Renal cortex interstitium (tissue), 11 donors: Measurements from ENCODE around the gene RCBTB2. TPM values are rescaled to one million over a fixed set of nuclear protein-coding genes. Genes with fewer than 3 reads are reported as not detected.

Experiments
- DNase-seq, 11 donors: peaks; one replicate each; pipeline ENCODE4 v3.0.0-alpha.2; 2013; ENCODE audit warnings: low read depth in 9 of 11, low spot score in 4 of 11; ENCODE audit errors: extremely low read depth in 1 of 11
- polyA plus RNA-seq, 3 donors: library from polyadenylated mRNA; unstranded; fragments of 120-200 nt; gene quantifications; one replicate each; pipeline ENCODE4 v1.2.1, GENCODE V29; 2013; ENCODE audit not compliant: insufficient read length in 3 of 3

The RCBTB2 gene
- polyA plus RNA-seq, 3 donors: 52.9 to 58.5 (median 58.1) TPM

DNA sequence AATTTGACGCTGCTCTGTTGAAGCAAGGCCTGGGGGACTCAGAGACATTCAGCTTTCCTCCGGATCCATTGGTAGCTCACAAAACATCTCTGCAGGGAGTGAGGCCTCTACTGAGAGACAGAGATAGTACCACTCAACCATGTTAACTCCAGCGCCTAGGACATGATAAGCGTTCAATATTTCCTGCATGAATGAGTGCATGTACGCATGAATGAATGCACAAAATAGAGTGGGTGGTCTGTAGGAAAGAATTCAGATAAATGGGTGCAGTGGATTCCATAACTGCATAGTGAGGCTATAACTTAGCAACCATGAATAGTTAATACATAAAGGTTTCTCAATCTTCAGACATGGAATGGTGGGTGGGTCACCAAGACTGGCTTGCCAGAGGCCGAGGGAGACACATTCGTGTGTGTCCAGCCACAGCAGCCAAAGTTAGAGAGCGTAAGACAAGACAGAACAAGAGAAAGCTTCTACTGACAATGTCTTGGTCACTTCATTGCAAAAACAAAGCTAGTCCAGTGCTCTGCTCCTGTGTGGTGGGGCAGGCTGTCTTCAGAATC lies 36.3 kb upstream of the RCBTB2 start:
- no peak for DNase-seq

DNA sequence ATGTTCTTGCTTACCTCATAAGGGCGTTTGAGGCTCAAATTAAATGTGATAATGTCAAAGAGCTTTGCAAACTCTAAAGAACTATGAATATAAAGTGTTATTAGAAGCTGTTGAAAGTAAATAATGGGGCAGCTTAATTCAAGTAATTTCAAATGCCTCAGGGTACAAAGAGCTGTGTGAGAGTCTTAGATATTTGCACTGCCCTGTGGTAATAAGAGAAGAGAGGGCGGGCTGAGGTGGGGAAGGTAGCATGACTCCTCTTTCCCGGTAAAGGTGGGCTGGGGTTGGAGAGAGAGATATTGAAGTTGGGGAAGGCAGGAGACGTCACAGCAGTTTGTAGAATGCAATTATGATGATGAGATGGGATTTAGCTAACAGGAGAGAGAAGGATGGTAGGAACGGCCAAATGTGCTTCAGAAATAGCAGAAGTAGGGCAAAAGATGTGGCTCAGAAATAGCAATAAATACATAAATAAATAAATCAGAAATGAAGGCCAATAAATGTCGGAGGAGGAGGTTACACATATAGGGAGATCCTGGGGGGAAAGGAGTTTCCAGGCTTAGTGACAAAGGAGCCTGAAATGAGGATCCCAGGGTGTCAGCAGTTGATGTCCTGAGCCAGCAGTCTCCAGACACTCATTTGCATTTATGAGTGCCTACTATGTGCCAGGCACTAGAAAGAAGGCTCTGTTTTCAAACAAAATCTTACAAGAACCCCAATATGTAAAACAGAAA lies 35.7 kb upstream of the RCBTB2 start:
- DNase-seq: no peak

DNA sequence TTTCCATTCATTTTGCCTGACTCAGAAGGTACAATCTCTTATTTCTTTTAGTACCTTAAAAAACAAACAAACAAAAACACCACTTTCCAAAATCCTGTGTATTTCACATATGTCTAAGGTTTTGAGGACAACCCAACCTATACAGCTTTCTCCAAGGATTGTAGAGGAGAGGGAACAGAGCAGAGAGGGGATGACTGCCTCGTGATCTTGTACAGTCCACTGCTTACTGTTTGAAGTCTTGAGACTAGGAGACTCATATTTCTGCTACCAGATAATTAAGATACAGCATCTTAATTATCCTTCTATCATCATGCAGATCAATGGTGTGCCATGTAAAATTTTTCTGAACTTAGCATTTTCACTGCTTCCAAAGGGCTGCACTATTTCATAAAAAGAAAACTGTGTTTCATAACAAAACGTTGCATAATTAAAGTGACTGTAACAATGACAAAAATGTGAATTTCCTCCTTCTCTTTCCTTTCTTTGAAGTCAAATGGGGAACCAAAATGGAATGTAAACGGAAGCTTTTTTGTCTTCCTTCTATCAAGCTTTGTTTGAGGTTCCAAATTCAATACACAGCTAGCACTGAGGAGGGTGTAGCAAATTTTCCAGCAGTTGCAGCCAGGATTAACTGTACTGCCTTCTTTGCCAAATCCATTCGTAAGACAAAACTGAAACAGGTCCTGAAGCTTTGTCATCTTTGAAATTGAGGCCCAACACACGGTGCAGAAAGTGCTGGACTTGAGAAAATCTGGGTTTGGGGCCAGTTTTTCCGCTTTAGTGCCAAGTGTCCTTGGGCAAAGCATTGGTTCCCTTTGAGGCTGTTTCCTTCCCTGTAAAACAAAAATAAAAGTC lies 34.9 kb upstream of the RCBTB2 start:
- DNase-seq: no peak

DNA sequence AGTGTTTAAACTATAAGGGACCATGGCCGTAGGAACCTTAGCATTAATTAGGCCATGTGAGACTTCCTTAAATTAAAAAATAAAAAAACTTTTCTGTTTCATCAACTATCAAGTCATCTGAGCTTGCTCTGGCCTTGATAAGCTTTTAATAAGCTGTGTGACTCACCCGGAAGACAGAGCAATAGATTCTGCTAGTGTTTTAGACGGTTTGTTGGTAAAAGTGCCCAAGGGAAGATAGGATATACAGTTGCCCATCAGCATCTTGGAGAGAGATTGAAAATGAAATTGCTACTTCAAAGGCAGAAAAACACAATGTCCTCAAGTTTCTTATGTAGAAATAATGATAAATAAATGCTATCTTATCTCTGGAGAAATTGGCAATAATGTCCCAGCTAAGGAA lies 31.2 kb upstream of the RCBTB2 start:
- no peak for DNase-seq

DNA sequence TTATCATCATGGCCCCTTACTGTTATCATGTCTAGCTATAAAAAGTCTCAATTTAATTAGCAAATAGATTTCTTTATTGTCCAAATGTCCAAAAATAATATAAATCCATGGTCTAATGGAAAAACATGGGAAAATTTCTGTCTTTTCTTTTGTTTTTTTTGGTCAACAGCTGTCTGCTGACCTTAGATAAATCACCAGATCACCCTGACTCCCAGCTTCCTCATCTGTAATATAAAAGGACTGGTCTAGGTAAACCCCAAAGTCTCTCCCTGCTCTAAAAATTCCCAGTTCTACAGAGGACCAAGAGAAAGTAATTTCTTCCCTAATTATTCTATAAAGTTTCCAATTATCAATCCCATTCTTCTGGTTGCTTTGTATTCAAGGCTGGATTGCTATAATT lies 30.7 kb upstream of the RCBTB2 start:
- DNase-seq: no peak

DNA sequence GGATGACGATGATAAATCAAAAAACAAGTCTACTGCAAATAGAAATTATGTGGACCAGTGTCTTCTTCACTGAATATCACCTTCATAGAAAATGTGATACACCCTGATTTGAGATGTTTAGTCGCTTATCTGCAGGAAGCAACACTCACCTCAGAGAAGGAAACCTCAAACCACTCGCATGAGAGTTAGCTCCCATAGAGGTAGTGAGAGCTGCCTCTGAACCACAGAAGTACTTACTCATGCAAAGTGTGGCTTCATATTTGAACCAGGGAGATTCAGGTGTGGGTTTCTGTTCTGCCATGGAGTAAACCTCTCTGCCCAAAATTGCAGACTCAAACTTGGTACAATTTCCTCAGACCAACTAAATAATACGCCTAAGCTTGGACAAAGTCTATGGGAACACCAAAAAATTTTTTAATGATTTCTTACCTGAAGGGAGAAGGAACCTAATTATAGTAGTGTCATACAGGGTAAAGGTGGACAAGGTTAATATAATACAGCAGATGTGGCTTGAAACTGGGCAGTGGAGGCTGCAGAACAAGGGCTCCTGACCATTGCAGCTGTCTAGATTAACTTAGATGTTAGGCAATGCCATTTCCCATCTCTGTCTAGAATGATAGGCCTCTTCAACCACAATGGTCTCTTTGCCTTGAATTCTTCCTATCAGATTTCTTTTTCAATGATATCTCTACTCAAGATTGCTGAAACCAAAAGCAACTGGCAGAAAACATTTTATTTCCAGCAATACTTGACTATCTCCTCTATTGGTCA lies 29.6 kb upstream of the RCBTB2 start:
- no peak for DNase-seq

DNA sequence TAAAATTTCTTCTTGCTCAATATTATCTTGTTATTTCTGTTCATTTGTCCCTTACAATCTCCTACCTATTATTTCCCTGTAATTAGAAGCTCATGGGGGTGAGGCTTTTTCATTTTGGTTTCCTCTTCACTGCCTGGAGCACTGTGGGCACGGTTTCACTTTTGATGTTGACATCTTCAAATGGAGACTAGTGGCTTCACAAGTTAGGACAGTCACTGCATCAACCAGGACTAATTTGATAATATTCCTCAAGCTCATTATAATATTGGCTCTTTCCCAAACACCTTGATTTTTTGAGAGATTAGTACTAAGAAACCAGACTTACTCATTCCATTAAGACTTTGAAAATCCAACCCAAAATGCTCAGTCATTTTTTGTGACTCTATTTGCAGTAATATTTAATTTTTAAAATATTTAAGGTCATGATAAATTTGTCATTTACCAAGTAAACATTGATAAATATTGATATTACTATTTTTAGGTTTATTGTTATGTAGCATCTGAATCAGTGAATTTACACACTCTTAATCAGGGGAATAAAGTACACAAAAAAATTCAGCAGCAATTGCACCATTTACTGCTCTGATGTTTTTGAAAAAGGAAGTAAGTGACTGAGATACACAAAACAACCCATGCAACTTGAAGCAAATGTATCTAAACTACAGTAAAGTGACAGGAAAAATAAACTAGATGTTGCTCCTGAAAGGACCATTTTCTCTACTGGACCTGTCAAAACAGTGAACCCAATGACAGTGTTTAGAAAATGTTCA lies 28.8 kb upstream of the RCBTB2 start:
- no peak for DNase-seq

DNA sequence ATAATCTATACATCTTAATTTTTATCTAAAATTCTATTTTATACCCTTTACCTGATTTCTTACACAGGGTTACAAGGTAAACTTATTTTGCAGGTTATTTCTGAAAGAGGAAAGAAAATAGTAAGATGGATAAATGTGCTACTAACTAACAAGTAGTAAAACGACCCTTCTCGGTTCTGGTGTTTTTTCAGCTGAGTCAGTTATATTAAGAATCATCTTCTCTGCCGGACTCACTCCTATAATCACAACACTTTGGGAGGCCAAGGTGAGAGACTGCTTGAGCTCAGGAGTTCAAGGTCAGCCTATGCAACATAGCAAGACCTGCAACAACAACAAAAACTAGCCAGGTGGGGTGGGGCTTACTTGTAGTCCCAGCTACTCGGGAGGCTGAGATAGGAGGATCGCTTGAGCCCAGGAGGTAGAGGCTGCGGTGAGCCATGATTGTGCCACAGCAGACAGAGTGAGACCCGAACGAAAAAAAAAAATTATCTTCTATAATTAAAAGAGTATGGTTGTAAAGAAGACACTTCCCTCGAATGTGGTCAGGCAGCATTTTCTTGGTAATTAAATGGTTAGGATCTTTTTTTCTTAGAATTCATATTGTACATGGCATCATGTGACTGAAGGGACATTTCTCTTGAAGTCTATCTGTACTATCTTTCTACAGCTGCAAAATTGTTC lies 27.9 kb upstream of the RCBTB2 start:
- DNase-seq: no peak

DNA sequence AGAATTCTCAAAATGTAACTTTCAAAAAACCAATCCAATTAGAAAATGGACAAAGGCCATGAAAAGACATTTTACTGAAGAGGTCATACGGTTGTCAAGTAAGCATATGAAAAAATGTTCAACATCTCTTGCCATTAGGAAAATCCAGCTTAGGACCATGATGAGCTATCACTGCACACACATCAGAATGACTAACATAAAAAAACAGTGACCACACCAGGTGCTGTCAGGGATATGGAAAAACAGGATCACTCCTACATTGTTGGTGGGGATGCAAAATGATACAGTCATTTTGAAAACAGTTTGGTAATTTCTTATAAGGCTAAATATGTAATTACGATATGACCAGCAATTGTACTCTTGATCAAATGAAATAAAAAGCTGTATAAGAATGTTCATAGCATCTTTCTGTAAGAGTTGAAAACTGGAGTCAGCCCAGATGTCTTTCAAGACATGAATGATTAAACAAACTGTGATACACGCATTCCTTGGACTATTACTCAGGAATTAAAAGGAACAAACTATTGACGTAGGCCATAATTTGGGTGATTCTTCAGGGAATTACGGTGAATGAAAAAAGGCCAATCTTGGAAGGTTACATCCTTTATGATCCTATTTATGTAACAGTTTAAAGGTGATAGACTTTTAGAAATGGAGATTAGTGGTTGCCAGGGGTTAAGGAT lies 26.9 kb upstream of the RCBTB2 start:
- DNase-seq: no peak

DNA sequence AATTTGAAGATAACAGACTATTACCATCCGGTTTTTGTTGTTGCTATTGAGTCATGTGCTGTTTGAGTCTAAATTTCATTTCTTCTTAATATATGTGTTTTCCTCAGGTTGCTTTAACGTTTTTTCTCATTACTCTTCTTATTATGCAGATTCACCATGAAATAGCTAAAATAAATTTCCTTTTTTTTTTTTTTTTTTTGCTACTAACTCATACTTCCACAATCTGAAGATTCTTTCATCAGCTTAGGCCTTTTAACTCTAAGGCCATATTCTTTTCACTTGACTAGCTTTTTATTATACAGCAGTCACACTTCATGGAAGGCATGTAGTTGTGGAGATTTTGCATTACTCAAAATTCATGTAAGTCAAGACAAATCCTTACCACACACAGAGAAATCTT lies 23.9 kb upstream of the RCBTB2 start:
- no peak for DNase-seq

DNA sequence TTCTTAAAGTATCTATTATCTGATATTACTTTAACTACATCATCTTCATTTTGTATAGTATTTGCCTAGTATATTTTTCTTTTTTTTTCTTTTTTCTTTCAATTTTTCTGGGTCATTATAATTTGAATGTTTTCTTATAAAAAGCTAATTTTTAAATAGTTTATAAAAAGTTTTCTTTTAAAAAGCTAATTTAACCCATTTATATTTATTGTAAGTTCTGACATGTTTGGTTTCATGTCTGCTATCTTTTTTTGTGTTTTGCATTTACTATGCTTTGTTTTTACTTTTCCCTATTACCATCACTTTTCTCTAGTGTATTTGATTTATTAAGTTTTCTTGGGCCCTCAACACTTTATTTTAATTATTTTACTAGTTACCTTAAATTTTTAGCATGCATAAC lies 22.6 kb upstream of the RCBTB2 start:
- DNase-seq: no peak

DNA sequence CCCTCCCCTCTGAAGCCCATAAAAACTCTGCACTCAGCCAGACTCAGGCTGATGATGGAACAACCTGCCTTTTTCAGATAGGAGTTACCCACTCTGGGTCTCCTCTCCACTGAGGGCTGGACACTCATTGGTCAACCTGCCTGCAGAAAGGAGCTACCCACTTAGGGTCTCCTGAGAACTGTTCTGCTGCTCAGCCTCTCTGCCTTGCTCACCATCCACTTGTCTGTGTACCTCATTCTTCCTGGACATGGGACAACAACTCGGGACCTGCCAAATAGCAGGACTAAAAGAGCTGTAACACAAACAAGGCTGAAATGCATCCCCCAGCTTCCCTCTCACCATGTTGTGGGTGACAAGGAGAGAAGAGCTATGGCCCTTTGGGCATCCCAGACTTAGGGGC lies 18.4 kb upstream of the RCBTB2 start:
- DNase-seq: no peak

DNA sequence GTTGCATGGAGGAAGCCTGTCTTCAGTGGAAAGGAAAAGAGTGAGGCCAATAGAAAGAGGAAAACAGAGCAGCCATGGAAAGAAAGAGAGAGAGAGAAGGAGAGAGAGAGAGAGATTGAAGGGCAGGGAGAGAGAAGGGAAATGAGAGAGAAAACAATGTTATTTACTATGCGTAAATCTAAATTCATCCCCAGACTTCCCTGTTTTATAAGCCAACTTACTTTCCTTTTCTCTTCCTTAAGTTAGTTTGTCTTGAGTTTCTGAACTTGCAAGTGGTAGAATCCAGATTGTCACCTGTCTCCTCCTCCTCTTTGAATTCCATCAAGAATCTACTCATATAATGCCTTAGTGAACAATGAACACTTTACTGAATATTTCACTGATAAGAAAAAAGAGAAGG lies 16.8 kb upstream of the RCBTB2 start:
- DNase-seq: no peak

DNA sequence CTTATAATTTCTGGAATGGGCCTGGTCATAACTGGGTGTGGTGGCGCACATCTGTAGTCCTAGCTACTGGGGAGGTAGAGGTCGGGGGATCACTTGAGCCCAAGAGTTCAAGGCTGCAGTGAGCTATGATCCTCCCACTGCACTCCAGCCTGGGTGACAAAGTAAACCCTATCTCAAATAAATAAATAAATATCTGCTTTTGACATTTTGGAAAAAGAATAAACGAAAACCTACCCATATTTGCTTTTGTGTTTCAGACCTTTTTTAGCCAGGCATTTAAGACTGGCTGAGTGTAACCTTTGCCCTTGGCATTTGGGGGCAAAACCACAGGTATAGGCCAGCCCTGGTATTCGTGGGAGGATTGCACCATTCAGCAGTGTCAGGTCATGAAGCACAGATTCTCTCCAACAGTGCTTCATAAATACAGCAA lies 14.8 kb upstream of the RCBTB2 start:
- no peak for DNase-seq

DNA sequence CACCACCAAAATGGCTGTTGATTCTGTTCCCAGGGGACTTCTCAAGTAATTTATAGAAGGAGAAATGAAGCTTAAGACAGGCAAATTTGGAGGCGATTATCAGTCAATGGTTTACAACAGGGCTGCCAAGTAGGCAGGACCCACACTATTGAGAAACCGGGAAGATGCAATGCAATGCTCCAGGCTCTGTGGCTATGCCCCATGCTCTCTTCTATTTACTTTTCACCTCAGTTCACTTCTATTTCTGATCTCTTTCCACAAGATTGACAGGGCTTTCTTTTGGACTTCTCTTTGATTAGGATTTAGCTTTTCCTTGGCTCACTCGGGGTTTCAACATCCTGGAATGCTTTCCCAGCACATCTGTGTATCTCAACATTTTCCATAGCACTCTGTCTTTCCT lies 12.7 kb upstream of the RCBTB2 start:
- no peak for DNase-seq

DNA sequence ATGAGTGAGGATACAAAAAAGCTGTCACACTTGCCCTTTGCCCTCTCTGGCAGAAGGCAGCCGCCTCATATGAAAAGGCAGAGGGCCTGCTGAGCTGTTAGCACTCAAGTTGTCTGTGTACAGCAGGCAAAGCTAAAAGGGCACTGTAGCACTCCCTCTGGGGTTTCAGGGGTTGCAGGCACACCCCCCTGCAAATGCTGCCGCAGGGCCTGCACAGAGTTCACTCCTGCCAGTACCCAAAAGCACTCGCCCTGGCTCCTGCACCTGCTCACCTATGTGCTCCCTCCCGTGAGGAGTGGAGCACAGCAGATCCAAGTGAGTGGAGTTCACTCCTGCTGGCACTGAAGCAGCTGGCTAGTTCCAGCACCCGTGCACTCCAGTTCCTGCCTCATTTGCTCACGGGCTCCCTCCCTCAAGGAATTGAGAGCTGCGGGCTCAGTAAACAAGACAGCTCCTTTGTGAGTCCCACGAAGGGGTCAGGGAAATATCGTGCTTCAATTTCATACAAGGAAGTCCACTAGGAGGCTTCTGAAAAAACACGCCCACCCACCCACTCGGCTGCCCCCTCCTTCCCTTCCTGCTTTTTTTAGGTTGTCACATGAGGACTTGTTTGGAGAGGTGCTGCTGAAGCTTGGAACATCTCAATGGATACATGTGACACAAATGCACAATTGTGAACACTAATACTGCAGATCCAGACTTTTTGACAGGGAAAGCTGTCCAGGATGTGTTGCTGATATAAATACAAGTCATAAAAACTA lies 9.9 kb upstream of the RCBTB2 start:
- DNase-seq: peak in 5 of 11 donors; percentile 22 to 48 (median 30)

DNA sequence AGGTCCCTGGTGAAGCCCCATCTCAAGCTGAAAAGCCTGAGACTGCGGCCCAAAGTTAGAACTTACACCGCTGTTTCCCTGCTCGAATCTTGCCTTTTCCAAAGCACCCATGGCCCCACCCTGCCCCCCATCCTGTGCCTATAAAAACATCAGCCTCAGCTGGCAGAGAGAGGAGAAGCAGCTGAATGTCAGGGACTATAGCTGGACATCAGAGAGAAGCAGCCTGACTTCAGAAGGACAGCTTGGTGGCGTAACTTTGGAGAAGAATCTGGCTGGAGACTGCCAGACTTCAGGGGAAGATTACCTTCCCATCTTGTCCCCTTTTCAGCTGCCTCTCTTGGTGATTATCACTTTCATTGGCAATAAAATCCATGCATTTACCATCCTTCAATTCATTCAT lies 9.3 kb upstream of the RCBTB2 start:
- DNase-seq: no peak
